ENCODE data around the gene VAMP2. TPM values are rescaled to one million over a fixed set of nuclear protein-coding genes. Genes with fewer than 3 reads are reported as not detected.

Gene VAMP2, protein sequence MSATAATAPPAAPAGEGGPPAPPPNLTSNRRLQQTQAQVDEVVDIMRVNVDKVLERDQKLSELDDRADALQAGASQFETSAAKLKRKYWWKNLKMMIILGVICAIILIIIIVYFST
- total RNA-seq (10 to 100 TPM; 33.9 to 76.2 TPM), polyA plus RNA-seq (10 to 100 TPM; 45.4 to 46.2 TPM)
- long read RNA-seq, donor 1, transcript VAMP2-203 (4 exons, 557 nt) = minor isoform, 5 of 58 reads
- long read RNA-seq, donor 1, transcript VAMP2-201 (5 exons, 2,153 nt) = major isoform, 47 of 58 reads
- long read RNA-seq, donor 1, partial matches to known transcripts = 6 of 58 reads
- long read RNA-seq, donor 1, other reads (novel, unspliced or antisense) = 0 of 58 reads
- long read RNA-seq, donor 2, transcript VAMP2-201 (5 exons, 2,153 nt) = major isoform, 10 of 16 reads
- long read RNA-seq, donor 2, transcript VAMP2-203 (4 exons, 557 nt) = minor isoform, 6 of 16 reads
- long read RNA-seq, donor 2, partial matches to known transcripts = 0 of 16 reads
- long read RNA-seq, donor 2, other reads (novel, unspliced or antisense) = 0 of 16 reads
- long read RNA-seq, donor 3, transcript VAMP2-203 (4 exons, 557 nt) = minor isoform, 6 of 33 reads
- long read RNA-seq, donor 3, transcript VAMP2-201 (5 exons, 2,153 nt) = major isoform, 18 of 33 reads
- long read RNA-seq, donor 3, partial matches to known transcripts = 9 of 33 reads
- long read RNA-seq, donor 3, other reads (novel, unspliced or antisense) = 0 of 33 reads
- long read RNA-seq, donor 4, transcript VAMP2-201 (5 exons, 2,153 nt) = major isoform, 13 of 16 reads
- long read RNA-seq, donor 4, partial matches to known transcripts = 0 of 16 reads
- long read RNA-seq, donor 4, other reads (novel, unspliced or antisense) = 0 of 16 reads
- long read RNA-seq, donor 5, transcript VAMP2-203 (4 exons, 557 nt) = minor isoform, 8 of 95 reads
- long read RNA-seq, donor 5, transcript VAMP2-201 (5 exons, 2,153 nt) = major isoform, 57 of 95 reads
- long read RNA-seq, donor 5, partial matches to known transcripts = 28 of 95 reads
- long read RNA-seq, donor 5, other reads (novel, unspliced or antisense) = 0 of 95 reads

DNA sequence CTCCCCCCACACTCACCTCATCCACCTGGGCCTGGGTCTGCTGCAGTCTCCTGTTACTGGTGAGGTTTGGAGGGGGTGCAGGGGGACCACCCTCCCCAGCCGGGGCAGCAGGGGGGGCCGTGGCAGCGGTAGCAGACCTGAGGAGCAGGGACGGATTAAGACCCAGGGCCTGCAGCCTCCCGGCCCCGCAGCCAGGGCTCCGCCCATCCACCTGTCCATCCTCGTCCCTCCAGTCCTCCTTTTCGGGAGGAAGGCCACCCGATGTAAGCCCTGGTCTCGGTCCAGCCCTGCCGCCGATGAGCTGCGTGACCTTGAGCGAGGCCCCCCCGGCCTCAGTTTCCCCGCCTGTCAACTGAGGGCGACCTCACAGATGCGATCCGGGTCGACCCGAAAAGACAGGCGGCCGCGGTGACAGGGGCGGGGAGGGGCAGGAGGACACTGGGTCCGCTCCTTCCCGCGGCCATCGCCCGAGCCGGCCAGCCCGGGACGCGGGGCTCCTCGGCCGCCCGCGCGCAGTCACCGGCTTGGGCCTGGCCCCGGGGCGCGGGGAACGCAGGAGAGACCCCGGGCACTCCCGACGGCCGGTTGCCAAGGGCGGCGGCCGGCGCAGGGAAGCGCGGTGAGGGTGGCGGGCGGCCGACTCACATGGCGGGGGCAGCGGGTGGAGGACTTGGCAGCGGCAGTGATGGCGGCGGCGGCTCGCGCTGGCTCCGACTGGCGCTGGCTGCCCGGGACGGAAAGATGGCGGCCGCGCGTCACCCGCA lies at the start of gene VAMP2:
TSS of gene VAMP2 (minus strand) at position 716 of the 764 bp plus-strand sequence. CDS start at position 647, 69 bp downstream.
- Histone ChIP-seq H3K9ac (ENCODE audit: insufficient read depth in 1 of 2, low read length in 2 of 2) (peak within 1 kb of the TSS; percentile 84 to 91), H3K27me3 (ENCODE audit: control insufficient read depth in 3 of 3, insufficient read depth in 3 of 3, low read length in 2 of 3) (no peaks in the 10 kb centered on the region), H3K27ac (ENCODE audit: low read depth in 1 of 2, low read length in 1 of 2) (peak within 1 kb of the TSS; percentile 93 to 100), H3K4me1 (ENCODE audit: control insufficient read depth in 5 of 5, insufficient read depth in 5 of 5, low read length in 5 of 5) (peaks cover 10 to 38% (median 21%) of the 10 kb centered on the region in 5 donors), H3K9me3 (ENCODE audit: control insufficient read depth in 4 of 4, insufficient read depth in 3 of 4, low read length in 3 of 4) (no peaks in the 10 kb centered on the region), H3K36me3 (ENCODE audit: control insufficient read depth in 4 of 4, insufficient read depth in 4 of 4, low read length in 4 of 4) (peaks cover 3 to 26% (median 14%) of the 10 kb centered on the region in 4 donors), H3K4me3 (peak within 1 kb of the TSS; percentile 99)
- ATAC-seq (ENCODE audit: insufficient read depth, low FRiP score) = peak; percentile 72
- TF ChIP-seq, protein P1, sequence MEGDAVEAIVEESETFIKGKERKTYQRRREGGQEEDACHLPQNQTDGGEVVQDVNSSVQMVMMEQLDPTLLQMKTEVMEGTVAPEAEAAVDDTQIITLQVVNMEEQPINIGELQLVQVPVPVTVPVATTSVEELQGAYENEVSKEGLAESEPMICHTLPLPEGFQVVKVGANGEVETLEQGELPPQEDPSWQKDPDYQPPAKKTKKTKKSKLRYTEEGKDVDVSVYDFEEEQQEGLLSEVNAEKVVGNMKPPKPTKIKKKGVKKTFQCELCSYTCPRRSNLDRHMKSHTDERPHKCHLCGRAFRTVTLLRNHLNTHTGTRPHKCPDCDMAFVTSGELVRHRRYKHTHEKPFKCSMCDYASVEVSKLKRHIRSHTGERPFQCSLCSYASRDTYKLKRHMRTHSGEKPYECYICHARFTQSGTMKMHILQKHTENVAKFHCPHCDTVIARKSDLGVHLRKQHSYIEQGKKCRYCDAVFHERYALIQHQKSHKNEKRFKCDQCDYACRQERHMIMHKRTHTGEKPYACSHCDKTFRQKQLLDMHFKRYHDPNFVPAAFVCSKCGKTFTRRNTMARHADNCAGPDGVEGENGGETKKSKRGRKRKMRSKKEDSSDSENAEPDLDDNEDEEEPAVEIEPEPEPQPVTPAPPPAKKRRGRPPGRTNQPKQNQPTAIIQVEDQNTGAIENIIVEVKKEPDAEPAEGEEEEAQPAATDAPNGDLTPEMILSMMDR (IDR thresholded peaks at IDR 0.05; ENCODE audit: control extremely low read depth, extremely low read depth) = no peak
- peak; percentile 84 to 89 (median 87) for DNase-seq
- 0 to 1% methylated on average over 51 to 75 of the region's 75 CpGs for WGBS, 2 donors

DNA sequence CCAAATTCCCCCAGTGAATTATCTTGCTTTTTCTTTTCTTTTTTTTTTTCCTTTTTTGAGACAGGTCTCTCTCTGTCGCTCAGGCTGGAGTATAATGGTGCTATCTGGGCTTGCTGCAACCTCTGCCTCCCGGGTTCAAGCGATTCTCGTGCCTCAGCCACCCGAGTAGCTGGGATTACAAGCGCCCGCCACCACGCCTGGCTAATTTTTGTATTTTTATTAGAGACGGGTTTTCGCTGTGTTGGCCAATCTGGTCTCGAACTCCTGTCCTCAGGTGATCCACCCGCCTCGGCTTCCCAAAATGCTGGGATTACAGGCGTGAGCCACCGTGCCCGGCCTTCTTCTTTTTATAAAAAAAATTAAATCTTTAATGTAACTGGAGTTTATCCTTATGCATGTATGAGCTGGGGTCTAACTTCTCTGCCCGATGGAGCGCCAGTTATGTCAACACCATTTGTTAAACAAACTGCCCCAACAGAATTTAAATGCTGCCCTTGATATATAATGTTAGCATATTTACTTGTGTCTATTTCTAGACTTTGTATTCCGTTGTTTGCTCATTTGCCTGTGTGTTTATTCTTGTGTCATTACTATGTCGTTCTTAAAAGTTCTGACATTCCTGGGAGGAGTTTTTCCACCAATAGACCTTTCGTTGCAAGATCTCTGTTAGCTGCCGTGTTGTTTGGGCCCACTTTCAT lies 48.2 kb upstream of the VAMP2 start:
- TF ChIP-seq, protein P1 (IDR thresholded peaks at IDR 0.05; ENCODE audit: control extremely low read depth, extremely low read depth) = no peak
- Histone ChIP-seq H3K27me3 (ENCODE audit: control insufficient read depth in 3 of 3, insufficient read depth in 3 of 3, low read length in 2 of 3) (peaks cover 0 to 2% (median 0%) of the 10 kb centered on the region in 3 donors), H3K4me3 (no peak overlapping the region), H3K27ac (ENCODE audit: low read depth in 1 of 2, low read length in 1 of 2) (peak overlapping the region; percentile 41 to 61), H3K4me1 (ENCODE audit: control insufficient read depth in 5 of 5, insufficient read depth in 5 of 5, low read length in 5 of 5) (peaks cover 0 to 17% (median 0%) of the 10 kb centered on the region in 5 donors), H3K9ac (ENCODE audit: insufficient read depth in 1 of 2, low read length in 2 of 2) (peak overlapping the region; percentile 55 to 95), H3K9me3 (ENCODE audit: control insufficient read depth in 4 of 4, insufficient read depth in 3 of 4, low read length in 3 of 4) (no peaks in the 10 kb centered on the region), H3K36me3 (ENCODE audit: control insufficient read depth in 4 of 4, insufficient read depth in 4 of 4, low read length in 4 of 4) (no peaks in the 10 kb centered on the region)
- peak in 1 of 3 donors; percentile 22 for DNase-seq
- 10 to 14% methylated on average over 22 of the region's 22 CpGs for WGBS, 2 donors
- ATAC-seq (ENCODE audit: insufficient read depth, low FRiP score) = no peak
